Nephron (organoid): Measurements from ENCODE around the gene CDH9.

ENCODE experiments used
- H3K27ac Mint-ChIP-seq, 3 experiments: 2 replicates each; pipeline ENCODE4 v1.8.0; 2020; ENCODE audit warnings: mixed read lengths in 3 of 3, mild to moderate bottlenecking in 2 of 3, moderate library complexity in 1 of 3
- H3K27me3 Mint-ChIP-seq: 2 replicates; pipeline ENCODE4 v1.8.0; 2021; ENCODE audit warnings: low read depth, mild to moderate bottlenecking, moderate library complexity, mixed read lengths
- H3K36me3 Mint-ChIP-seq: 2 replicates; pipeline ENCODE4 v1.8.0; 2020; ENCODE audit warnings: low read depth, mixed read lengths
- H3K4me1 Mint-ChIP-seq: 2 replicates; pipeline ENCODE4 v1.8.0; 2020; ENCODE audit warnings: mixed read lengths
- H3K4me3 Mint-ChIP-seq, 3 experiments: 2 replicates each; pipeline ENCODE4 v1.8.0; 2020; ENCODE audit warnings: mild to moderate bottlenecking in 3 of 3, mixed read lengths in 3 of 3, moderate library complexity in 2 of 3
- H3K9me3 Mint-ChIP-seq: 2 replicates; pipeline ENCODE4 v1.8.0; 2020; ENCODE audit warnings: mixed read lengths
- TF ChIP-seq, protein P1 (sequence below), 3 experiments: fragments of 200-600 bp; sonication (generic); IDR thresholded peaks; one replicate each; pipeline ENCODE4 v1.5.0; 2021; ENCODE audit warnings: antibody characterized with exemption in 3 of 3; ENCODE audit not compliant: unreplicated experiment in 3 of 3

CDH9 gene

DNA sequence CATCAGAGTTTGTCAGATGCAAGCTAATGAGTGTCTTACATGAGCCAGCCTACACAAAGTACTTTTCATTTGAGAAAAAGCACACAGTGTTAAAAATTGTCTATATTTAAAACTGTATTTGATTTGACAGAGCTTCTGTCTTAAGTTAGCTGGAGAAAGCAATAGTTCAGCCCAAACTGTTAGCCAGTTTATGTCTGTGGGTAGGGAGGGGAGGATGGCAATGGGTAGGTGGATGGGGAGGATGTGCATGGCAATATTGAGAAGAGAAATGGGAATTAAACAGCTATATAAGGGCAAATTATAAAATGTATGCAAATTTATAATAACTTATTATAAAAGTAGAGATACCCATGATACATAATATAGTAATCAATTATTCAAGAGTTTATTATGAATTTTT lies 31.3 kb downstream of the CDH9 start:
- H3K4me1 Mint-ChIP-seq = no peaks in the 10 kb centered on the region
- H3K4me3 Mint-ChIP-seq = no peak overlapping the region
- H3K27me3 Mint-ChIP-seq = no peaks in the 10 kb centered on the region
- H3K9me3 Mint-ChIP-seq = no peaks in the 10 kb centered on the region
- no peaks in the 10 kb centered on the region for H3K36me3 Mint-ChIP-seq
- TF ChIP-seq, protein P1, sequence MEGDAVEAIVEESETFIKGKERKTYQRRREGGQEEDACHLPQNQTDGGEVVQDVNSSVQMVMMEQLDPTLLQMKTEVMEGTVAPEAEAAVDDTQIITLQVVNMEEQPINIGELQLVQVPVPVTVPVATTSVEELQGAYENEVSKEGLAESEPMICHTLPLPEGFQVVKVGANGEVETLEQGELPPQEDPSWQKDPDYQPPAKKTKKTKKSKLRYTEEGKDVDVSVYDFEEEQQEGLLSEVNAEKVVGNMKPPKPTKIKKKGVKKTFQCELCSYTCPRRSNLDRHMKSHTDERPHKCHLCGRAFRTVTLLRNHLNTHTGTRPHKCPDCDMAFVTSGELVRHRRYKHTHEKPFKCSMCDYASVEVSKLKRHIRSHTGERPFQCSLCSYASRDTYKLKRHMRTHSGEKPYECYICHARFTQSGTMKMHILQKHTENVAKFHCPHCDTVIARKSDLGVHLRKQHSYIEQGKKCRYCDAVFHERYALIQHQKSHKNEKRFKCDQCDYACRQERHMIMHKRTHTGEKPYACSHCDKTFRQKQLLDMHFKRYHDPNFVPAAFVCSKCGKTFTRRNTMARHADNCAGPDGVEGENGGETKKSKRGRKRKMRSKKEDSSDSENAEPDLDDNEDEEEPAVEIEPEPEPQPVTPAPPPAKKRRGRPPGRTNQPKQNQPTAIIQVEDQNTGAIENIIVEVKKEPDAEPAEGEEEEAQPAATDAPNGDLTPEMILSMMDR (IDR thresholded peaks at IDR 0.05; ENCODE audit: unreplicated experiment in 3 of 3) = no peak
- no peak overlapping the region for H3K27ac Mint-ChIP-seq

DNA sequence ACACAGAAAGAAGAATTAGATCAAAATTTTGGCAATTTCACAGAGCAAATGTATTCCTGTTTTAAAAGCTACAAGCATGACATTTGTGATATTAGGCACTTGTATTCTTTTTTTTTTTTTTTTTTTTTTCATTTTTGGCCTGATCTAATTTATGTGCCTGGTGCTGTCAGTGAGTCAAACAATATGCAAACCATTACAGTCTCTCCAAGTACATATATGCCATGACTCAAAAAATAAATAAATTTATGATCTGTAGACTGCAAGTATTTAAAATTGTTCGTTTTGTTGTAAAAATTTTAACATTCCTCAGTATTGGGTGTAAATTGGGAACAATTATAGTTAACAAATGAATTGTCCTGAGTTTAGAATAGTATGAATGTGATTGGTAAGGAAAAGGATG lies 51.4 kb downstream of the CDH9 start:
- Mint-ChIP-seq H3K4me3 (no peak overlapping the region), H3K4me1 (no peaks in the 10 kb centered on the region), H3K27me3 (no peaks in the 10 kb centered on the region), H3K9me3 (no peaks in the 10 kb centered on the region), H3K27ac (no peak overlapping the region), H3K36me3 (peaks cover 3% of the 10 kb centered on the region)
- TF ChIP-seq, protein P1 (IDR thresholded peaks at IDR 0.05; ENCODE audit: unreplicated experiment in 3 of 3) = no peak

DNA sequence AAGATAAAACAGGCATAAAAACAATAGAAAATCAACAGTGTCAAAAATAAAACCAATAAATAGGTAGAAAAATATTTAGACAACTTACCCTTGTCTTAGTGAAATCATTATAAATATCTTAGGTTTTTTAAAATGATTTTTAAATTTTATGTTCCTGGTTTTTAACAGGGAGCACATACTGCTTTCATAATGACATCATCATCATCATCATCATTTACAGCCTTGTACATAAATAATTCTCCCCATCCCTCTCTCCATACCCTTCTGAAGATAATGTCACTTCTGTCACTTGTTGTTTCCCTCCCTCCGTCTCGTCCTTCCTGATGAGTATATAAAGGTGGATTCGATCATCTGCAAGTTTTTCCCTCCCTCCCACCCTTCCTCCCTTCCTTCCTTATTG lies 56.6 kb downstream of the CDH9 start:
- H3K9me3 Mint-ChIP-seq = peaks cover 3% of the 10 kb centered on the region
- H3K4me1 Mint-ChIP-seq = no peaks in the 10 kb centered on the region
- H3K4me3 Mint-ChIP-seq = no peak overlapping the region
- no peak overlapping the region for H3K27ac Mint-ChIP-seq
- H3K27me3 Mint-ChIP-seq = no peaks in the 10 kb centered on the region
- H3K36me3 Mint-ChIP-seq = peaks cover 3% of the 10 kb centered on the region
- TF ChIP-seq, protein P1 (IDR thresholded peaks at IDR 0.05; ENCODE audit: unreplicated experiment in 3 of 3) = no peak

DNA sequence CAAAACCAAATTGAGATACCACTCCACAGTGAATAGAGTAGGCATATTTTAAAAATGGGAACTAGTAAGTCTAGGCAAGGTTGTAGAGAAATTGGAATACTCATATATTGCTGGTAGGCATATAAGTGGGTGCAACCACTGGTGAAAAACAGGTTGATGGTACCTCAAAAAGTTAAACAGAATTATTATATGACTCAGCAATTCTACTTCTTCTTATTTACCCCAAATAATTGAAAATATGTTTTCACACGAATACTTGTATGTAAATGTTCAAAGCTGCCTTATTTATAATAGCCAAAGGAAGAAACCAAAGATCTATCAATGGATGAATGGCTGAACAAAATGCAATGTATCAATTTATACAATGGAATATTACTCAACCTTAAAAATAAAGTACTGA lies 79.1 kb downstream of the CDH9 start:
- Mint-ChIP-seq H3K4me1 (no peaks in the 10 kb centered on the region), H3K27me3 (no peaks in the 10 kb centered on the region), H3K9me3 (no peaks in the 10 kb centered on the region), H3K27ac (no peak overlapping the region), H3K4me3 (no peak overlapping the region), H3K36me3 (peaks cover 12% of the 10 kb centered on the region)
- TF ChIP-seq, protein P1 (IDR thresholded peaks at IDR 0.05; ENCODE audit: unreplicated experiment in 3 of 3) = no peak

DNA sequence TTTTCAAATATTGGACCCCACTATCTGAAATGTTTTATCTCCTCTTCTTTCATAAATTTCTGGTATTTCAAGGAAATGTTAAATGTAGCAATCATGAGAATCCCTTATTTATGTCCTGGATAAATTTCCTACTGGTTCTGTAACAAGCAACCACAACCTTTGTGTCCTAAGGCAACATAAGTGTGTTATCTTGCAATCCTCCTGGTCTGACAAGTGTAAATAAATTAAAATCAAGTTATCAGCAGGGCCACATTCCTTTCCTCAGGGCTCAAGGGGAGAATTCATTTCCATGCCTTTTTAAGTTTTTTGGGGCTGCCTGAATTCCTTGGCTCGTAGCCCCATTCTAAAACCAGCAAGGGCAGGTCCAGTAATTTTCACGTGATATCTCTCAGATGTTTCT lies 83.2 kb downstream of the CDH9 start:
- TF ChIP-seq, protein P1 (IDR thresholded peaks at IDR 0.05; ENCODE audit: unreplicated experiment in 3 of 3) = no peak
- no peaks in the 10 kb centered on the region for H3K27me3 Mint-ChIP-seq
- no peaks in the 10 kb centered on the region for H3K9me3 Mint-ChIP-seq

DNA sequence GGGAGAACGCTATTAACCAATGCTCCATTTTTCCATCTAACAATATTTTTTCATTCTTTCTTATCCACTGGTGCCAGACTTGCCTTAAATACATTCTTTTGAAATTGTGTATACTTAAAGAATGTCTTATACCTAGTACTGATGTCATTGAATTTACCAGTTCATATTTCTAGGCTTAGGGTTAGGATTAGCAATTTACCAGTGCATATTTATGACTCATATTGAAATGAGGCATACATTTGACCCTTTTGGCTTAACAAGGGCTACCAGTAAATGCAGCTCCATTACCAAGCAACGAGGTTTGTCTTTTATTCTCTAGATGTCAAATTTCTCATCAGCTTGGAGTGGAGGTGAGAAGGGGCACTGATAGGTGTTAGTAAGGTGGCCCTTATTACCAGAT lies 89.5 kb downstream of the CDH9 start:
- Mint-ChIP-seq H3K27me3 (no peaks in the 10 kb centered on the region), H3K4me3 (no peak overlapping the region), H3K27ac (no peak overlapping the region), H3K36me3 (no peaks in the 10 kb centered on the region), H3K9me3 (no peaks in the 10 kb centered on the region), H3K4me1 (no peaks in the 10 kb centered on the region)
- TF ChIP-seq, protein P1 (IDR thresholded peaks at IDR 0.05; ENCODE audit: unreplicated experiment in 3 of 3) = no peak

More for the DNA sequence above, 83.2 kb downstream of the CDH9 start:
- Mint-ChIP-seq H3K4me1 (no peaks in the 10 kb centered on the region), H3K36me3 (peaks cover 6% of the 10 kb centered on the region), H3K4me3 (no peak overlapping the region), H3K27ac (no peak overlapping the region)
